Endothelial cell (in vitro differentiated cells): Measurements from ENCODE around the gene ASB7. TPM values are rescaled to one million over a fixed set of nuclear protein-coding genes. Genes with fewer than 3 reads are reported as not detected.

Experiments used
- DNase-seq: peaks from one replicate; pipeline ENCODE4 v3.0.0; 2021; ENCODE audit warnings: low spot score
- H3K27ac Mint-ChIP-seq: one replicate; pipeline ENCODE4 v1.8.0; 2021; ENCODE audit warnings: mixed read lengths, inconsistent platforms; ENCODE audit not compliant: unreplicated experiment
- H3K27me3 Mint-ChIP-seq: one replicate; pipeline ENCODE4 v1.8.0; 2021; ENCODE audit warnings: mild to moderate bottlenecking, moderate library complexity, mixed read lengths, inconsistent platforms; ENCODE audit not compliant: unreplicated experiment
- H3K36me3 Mint-ChIP-seq: one replicate; pipeline ENCODE4 v1.8.0; 2021; ENCODE audit warnings: mild to moderate bottlenecking, low read depth, mixed read lengths, inconsistent platforms; ENCODE audit not compliant: unreplicated experiment
- H3K4me1 Mint-ChIP-seq: one replicate; pipeline ENCODE4 v1.8.0; 2021; ENCODE audit warnings: mild to moderate bottlenecking, mixed read lengths, inconsistent platforms; ENCODE audit not compliant: unreplicated experiment
- H3K4me3 Mint-ChIP-seq: one replicate; pipeline ENCODE4 v1.8.0; 2021; ENCODE audit warnings: mild to moderate bottlenecking, mixed read lengths, inconsistent platforms; ENCODE audit not compliant: unreplicated experiment
- H3K9me3 Mint-ChIP-seq: one replicate; pipeline ENCODE4 v1.8.0; 2021; ENCODE audit warnings: mixed read lengths, inconsistent platforms; ENCODE audit not compliant: unreplicated experiment
- total RNA-seq: library from RNA; stranded (reverse); fragmentation: NEBNext Ultra II Directional; extraction: Animal tissue kit (Norgen Biotek cat#: 25700); gene quantifications from one replicate; pipeline ENCODE4 v1.2.1, GENCODE V29; 2021; ENCODE audit not compliant: unreplicated experiment
- TF ChIP-seq, protein P1 (sequence below): fragments of 200-600 bp; sonication (generic); IDR thresholded peaks from one replicate; pipeline ENCODE4 v1.5.0; 2021; ENCODE audit warnings: antibody characterized with exemption; ENCODE audit not compliant: unreplicated experiment

Gene ASB7
- total RNA-seq, 1 donor from 2014 or later, result 16.2 TPM

DNA sequence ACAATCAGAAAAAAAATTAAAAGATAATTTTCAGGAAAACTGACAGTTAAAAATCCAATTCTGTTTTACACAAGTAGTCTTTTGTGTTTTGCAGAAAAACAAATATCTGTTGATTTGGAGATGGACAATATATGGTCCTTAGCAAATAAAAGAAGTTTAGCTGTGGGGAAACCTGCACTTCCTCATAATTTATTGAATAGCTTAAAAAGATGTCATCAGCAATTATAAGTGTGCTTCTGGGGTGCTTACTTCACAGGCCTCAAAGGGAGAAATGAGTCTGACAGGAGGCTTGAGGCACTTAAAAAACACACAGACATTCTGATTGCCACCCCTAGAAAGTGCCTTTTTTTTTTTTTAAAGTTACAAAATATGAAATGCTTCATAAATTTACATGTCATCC is 42.1 kb upstream of the ASB7 start:
- H3K9me3 Mint-ChIP-seq, result peaks cover 12% of the 10 kb centered on the region
- H3K27ac Mint-ChIP-seq, result no peak overlapping the region
- H3K4me1 Mint-ChIP-seq, result no peaks in the 10 kb centered on the region
- TF ChIP-seq, protein P1, sequence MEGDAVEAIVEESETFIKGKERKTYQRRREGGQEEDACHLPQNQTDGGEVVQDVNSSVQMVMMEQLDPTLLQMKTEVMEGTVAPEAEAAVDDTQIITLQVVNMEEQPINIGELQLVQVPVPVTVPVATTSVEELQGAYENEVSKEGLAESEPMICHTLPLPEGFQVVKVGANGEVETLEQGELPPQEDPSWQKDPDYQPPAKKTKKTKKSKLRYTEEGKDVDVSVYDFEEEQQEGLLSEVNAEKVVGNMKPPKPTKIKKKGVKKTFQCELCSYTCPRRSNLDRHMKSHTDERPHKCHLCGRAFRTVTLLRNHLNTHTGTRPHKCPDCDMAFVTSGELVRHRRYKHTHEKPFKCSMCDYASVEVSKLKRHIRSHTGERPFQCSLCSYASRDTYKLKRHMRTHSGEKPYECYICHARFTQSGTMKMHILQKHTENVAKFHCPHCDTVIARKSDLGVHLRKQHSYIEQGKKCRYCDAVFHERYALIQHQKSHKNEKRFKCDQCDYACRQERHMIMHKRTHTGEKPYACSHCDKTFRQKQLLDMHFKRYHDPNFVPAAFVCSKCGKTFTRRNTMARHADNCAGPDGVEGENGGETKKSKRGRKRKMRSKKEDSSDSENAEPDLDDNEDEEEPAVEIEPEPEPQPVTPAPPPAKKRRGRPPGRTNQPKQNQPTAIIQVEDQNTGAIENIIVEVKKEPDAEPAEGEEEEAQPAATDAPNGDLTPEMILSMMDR, result no peak
- peaks cover 6% of the 10 kb centered on the region for H3K36me3 Mint-ChIP-seq
- no peak overlapping the region for H3K4me3 Mint-ChIP-seq
- no peak for DNase-seq
- H3K27me3 Mint-ChIP-seq, result peaks cover 5% of the 10 kb centered on the region

DNA sequence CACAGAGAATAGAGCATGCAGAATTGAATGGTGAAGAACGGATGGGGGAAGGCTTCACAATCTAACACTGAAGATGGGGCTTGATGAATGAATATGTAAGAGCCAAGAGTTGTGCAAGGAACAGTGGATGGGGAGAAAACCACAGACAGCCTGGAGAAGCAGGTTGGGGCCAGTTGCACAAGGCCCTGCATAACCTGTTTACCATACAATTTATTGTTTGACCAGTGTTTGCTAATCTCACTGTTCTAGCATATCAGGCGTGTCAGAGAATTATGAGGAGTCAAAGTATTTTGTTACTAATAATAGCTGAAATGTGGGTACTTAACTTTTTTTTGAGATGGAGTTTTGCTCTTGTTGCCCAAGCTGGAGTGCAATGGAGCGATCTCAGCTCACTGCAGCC is 36.8 kb upstream of the ASB7 start:
- no peaks in the 10 kb centered on the region for H3K9me3 Mint-ChIP-seq
- DNase-seq, result no peak
- H3K4me1 Mint-ChIP-seq, result no peaks in the 10 kb centered on the region
- no peaks in the 10 kb centered on the region for H3K27me3 Mint-ChIP-seq
- peaks cover 4% of the 10 kb centered on the region for H3K36me3 Mint-ChIP-seq
- no peak overlapping the region for H3K4me3 Mint-ChIP-seq
- H3K27ac Mint-ChIP-seq, result no peak overlapping the region
- TF ChIP-seq, protein P1, result no peak

GRCh38 chr15:100566850-100567628 is 35.4 kb upstream of the ASB7 start:
- peaks cover 5% of the 10 kb centered on the region for H3K36me3 Mint-ChIP-seq
- no peaks in the 10 kb centered on the region for H3K27me3 Mint-ChIP-seq
- no peaks in the 10 kb centered on the region for H3K9me3 Mint-ChIP-seq
- no peak overlapping the region for H3K27ac Mint-ChIP-seq
- H3K4me1 Mint-ChIP-seq, result peaks cover 5% of the 10 kb centered on the region
- TF ChIP-seq, protein P1, result no peak
- DNase-seq, result no peak
- no peak overlapping the region for H3K4me3 Mint-ChIP-seq

GRCh38 chr15:100569391-100569790 is 33.0 kb upstream of the ASB7 start:
- Mint-ChIP-seq H3K36me3 (peaks cover 5% of the 10 kb centered on the region), H3K27me3 (no peaks in the 10 kb centered on the region), H3K4me1 (peaks cover 5% of the 10 kb centered on the region), H3K4me3 (no peak overlapping the region), H3K9me3 (no peaks in the 10 kb centered on the region), H3K27ac (no peak overlapping the region)
- TF ChIP-seq, protein P1, result no peak
- no peak for DNase-seq

DNA sequence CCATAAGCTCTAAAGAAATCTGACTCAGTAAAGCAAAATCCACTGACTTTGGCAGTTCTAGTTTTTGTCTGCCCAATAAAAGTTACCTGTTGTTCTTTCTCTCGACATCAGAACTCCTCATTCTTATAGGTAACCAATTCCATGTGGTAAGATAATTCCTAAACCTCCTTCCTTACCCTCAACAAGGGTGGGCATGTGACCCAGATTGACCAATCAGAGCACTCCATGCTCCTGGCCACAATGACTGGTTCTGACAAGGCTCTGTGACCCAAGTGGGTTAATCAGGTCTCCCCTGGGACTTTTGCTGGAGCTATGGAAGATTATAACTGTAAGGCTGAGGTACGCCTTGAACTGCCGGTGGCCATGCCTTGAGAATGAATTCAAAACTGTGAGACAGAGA is 32.1 kb upstream of the ASB7 start:
- no peaks in the 10 kb centered on the region for H3K9me3 Mint-ChIP-seq
- TF ChIP-seq, protein P1, result no peak
- no peak for DNase-seq
- H3K27me3 Mint-ChIP-seq, result no peaks in the 10 kb centered on the region
- no peak overlapping the region for H3K27ac Mint-ChIP-seq
- peaks cover 5% of the 10 kb centered on the region for H3K36me3 Mint-ChIP-seq
- no peak overlapping the region for H3K4me3 Mint-ChIP-seq
- peaks cover 5% of the 10 kb centered on the region for H3K4me1 Mint-ChIP-seq
